Kidney epithelial cell (primary cell): ENCODE results near the gene OR13A1. TPM values are rescaled to one million over a fixed set of nuclear protein-coding genes. Genes with fewer than 3 reads are reported as not detected.
A peak's percentile ranks its signal among the peaks of the same experiment; 100 is the strongest.
"Not testable (repeated sequence)": the region's sequence is repeated elsewhere in the genome, so short reads cannot be mapped to it uniquely, and the experiment has no call there.

Experiments used
- DNase-seq: peaks from one replicate; pipeline ENCODE4 v3.0.0-alpha.2; 2010; ENCODE audit warnings: low read depth
- H3K27me3 ChIP-seq: 2 replicates; pipeline ENCODE4 v1.6.0; 2011; ENCODE audit warnings: low read length; ENCODE audit not compliant: control insufficient read depth, insufficient read depth
- H3K36me3 ChIP-seq: 2 replicates; pipeline ENCODE4 v1.5.1; 2011; ENCODE audit warnings: low read length; ENCODE audit not compliant: control insufficient read depth, insufficient read depth
- H3K4me3 ChIP-seq: 2 replicates; pipeline ENCODE4 v1.5.1; 2011; ENCODE audit warnings: low read depth, mild to moderate bottlenecking, control low read depth, low read length
- CTCF ChIP-seq: IDR thresholded peaks from 2 replicates; pipeline ENCODE4 v1.5.1; 2011; ENCODE audit warnings: mild to moderate bottlenecking, moderate library complexity, low read length, control low read depth, inconsistent platforms; ENCODE audit not compliant: insufficient read depth, poor library complexity, severe bottlenecking
- total RNA-seq: library from RNA; depleted of rRNA; stranded (reverse); fragments of >200 nt; gene quantifications from 2 replicates; pipeline ENCODE4 v1.2.3, GENCODE V29; 2015

Gene OR13A1
- total RNA-seq, 1 donor from 2014 or later, result not detected

- no peaks in the 10 kb centered on the region for H3K27me3 ChIP-seq
- TF ChIP-seq CTCF, result no peak
- no peak for DNase-seq
- H3K36me3 ChIP-seq, result no peaks in the 10 kb centered on the region
- no peak overlapping the region for H3K4me3 ChIP-seq
Measured at GRCh38 chr10:45339894-45340293, 24.5 kb upstream of the OR13A1 start.

- not testable (repeated sequence) for H3K36me3 ChIP-seq, DNase-seq, H3K27me3 ChIP-seq, H3K4me3 ChIP-seq
Measured at GRCh38 chr10:45331824-45332223, 16.4 kb upstream of the OR13A1 start.

- not testable (repeated sequence) for H3K36me3 ChIP-seq, H3K27me3 ChIP-seq, DNase-seq, H3K4me3 ChIP-seq
Measured at GRCh38 chr10:45326864-45327263, 11.5 kb upstream of the OR13A1 start.

- Histone ChIP-seq H3K27me3 (no peaks in the 10 kb centered on the region), H3K36me3 (no peaks in the 10 kb centered on the region), H3K4me3 (no peak overlapping the region)
- no peak for TF ChIP-seq CTCF
- no peak for DNase-seq
Measured at GRCh38 chr10:45325116-45325515, 9.7 kb upstream of the OR13A1 start.

GRCh38 chr10:45319702-45320101, 4.3 kb upstream of the OR13A1 start:
- Histone ChIP-seq H3K4me3 (no peak overlapping the region), H3K27me3 (no peaks in the 10 kb centered on the region), H3K36me3 (no peaks in the 10 kb centered on the region)
- no peak for TF ChIP-seq CTCF
- no peak for DNase-seq

- Histone ChIP-seq H3K4me3 (no peak overlapping the region), H3K27me3 (no peaks in the 10 kb centered on the region), H3K36me3 (no peaks in the 10 kb centered on the region)
- TF ChIP-seq CTCF, result no peak
- no peak for DNase-seq
Measured at GRCh38 chr10:45313264-45313873, 2.0 kb downstream of the OR13A1 start.

GRCh38 chr10:45308707-45309106, 6.7 kb downstream of the OR13A1 start:
- no peak for DNase-seq
- TF ChIP-seq CTCF, result peak; percentile 3
- no peaks in the 10 kb centered on the region for H3K27me3 ChIP-seq
- no peaks in the 10 kb centered on the region for H3K36me3 ChIP-seq
- no peak overlapping the region for H3K4me3 ChIP-seq
